Right cardiac atrium (tissue), 5 donors: ENCODE measurements around the gene LRP1. TPM values are rescaled to one million over a fixed set of nuclear protein-coding genes. Genes with fewer than 3 reads are reported as not detected.
A peak's percentile ranks its signal among the peaks of the same experiment; 100 is the strongest.

Experiments
- ATAC-seq, 2 donors: fragments of 200-7000 bp; cut with Tn5 transposase; one replicate each; pipeline versions ENCODE4 v1.8.0 to v1.9.1; 2020; ENCODE audit warnings: moderate library complexity in 2 of 2, mild to moderate bottlenecking in 1 of 2
- DNase-seq, 3 donors: peaks; one replicate each; pipeline ENCODE4 v3.0.0-alpha.2; 2020
- H3K27ac ChIP-seq: one replicate; pipeline ENCODE4 v1.5.1; 2013; ENCODE audit warnings: mild to moderate bottlenecking, low read length, control low read depth, moderate library complexity
- H3K27me3 ChIP-seq: one replicate; pipeline ENCODE4 v1.6.1; 2013; ENCODE audit not compliant: control insufficient read depth, insufficient read depth
- H3K4me1 ChIP-seq: one replicate; pipeline ENCODE4 v1.6.1; 2013; ENCODE audit warnings: low read length; ENCODE audit not compliant: control insufficient read depth, insufficient read depth
- H3K4me3 ChIP-seq: one replicate; pipeline ENCODE4 v1.5.1; 2013; ENCODE audit warnings: low read length, control low read depth
- H3K9me3 ChIP-seq: one replicate; pipeline ENCODE4 v1.6.1; 2013; ENCODE audit warnings: low read length; ENCODE audit not compliant: control insufficient read depth
- WGBS: extraction: QIAGEN DNeasy Blood & Tissue Kit; methylation state at CpG from one replicate; pipeline ENCODE4 v1.1.7; 2013; 5-methylcytosine and 5-hydroxymethylcytosine counted together
- intact Hi-C, 4 donors: fragments of 100-400 bp; cut with DNase I; formaldehyde crosslinking; loops; one replicate each; pipeline versions ENCODE4 v1.11.0 to v1.14.0; 2022 to 2023
- polyA plus RNA-seq: library from polyadenylated mRNA; stranded (reverse); fragments of 200-250 nt; gene quantifications from one replicate; pipeline ENCODE4 v1.2.3, GENCODE V29; 2013
- total RNA-seq, 4 donors: library from RNA; stranded (reverse); fragmentation: NEBNext Ultra II Directional; extraction: Animal tissue kit (Norgen Biotek cat#: 25700); gene quantifications; one replicate each; pipeline ENCODE4 v1.2.1, GENCODE V29; 2021
- donor health status: healthy with polysubstance abuse.
- donor health status: DM: no; HTN: yes; CAD: no.
- donor health status: DM: no; HTN: no; CAD: no.
- donor health status: DM: no; HTN: yes; CAD: no; lungs with severe emphysema.
- donor health status: DM: yes; HTN: yes; CAD: no.

LRP1 gene
- total and polyA plus RNA-seq, 5 donors: 55.0 to 181 (median 140) TPM

- Histone ChIP-seq H3K27me3 (no peaks in the 10 kb centered on the region), H3K9me3 (no peaks in the 10 kb centered on the region), H3K27ac (peak overlapping the region; percentile 40), H3K4me3 (no peak overlapping the region), H3K4me1 (peaks cover 4% of the 10 kb centered on the region)
- intact Hi-C loops: no loop called here
- DNase-seq: peak in 1 of 3 donors; percentile 60
- no peak for ATAC-seq
- 45% methylated on average over 15 of the region's 15 CpGs for WGBS
Observed at GRCh38 chr12:57094208-57095160, 33.8 kb upstream of the LRP1 start.

- intact Hi-C loops: no loop called here
- 82% methylated on average over 3 of the region's 3 CpGs for WGBS
Observed at GRCh38 chr12:57095440-57095839, 32.8 kb upstream of the LRP1 start.

GRCh38 chr12:57096099-57096572 lies 32.1 kb upstream of the LRP1 start:
- H3K4me3 ChIP-seq: no peak overlapping the region
- intact Hi-C loops: no loop called here
- ATAC-seq: no peak
- H3K27me3 ChIP-seq: no peaks in the 10 kb centered on the region
- no peaks in the 10 kb centered on the region for H3K9me3 ChIP-seq
- H3K4me1 ChIP-seq: peaks cover under 1% of the 10 kb centered on the region
- H3K27ac ChIP-seq: no peak overlapping the region
- DNase-seq: peak in 1 of 3 donors; percentile 40
- 80% methylated on average over 6 of the region's 6 CpGs for WGBS

More at GRCh38 chr12:57095440-57095839, 32.8 kb upstream of the LRP1 start:
- H3K4me3 ChIP-seq: no peak overlapping the region
- ATAC-seq (no peak), DNase-seq (peak in 1 of 3 donors; percentile 32)
- no peaks in the 10 kb centered on the region for H3K9me3 ChIP-seq
- no peaks in the 10 kb centered on the region for H3K27me3 ChIP-seq
- peaks cover 4% of the 10 kb centered on the region for H3K4me1 ChIP-seq
- no peak overlapping the region for H3K27ac ChIP-seq

- ATAC-seq (no peak), DNase-seq (peak in 1 of 3 donors; percentile 45)
- intact Hi-C loops: no loop called here
- no peaks in the 10 kb centered on the region for H3K4me1 ChIP-seq
- WGBS: 87% methylated on average over 8 of the region's 8 CpGs
- H3K27me3 ChIP-seq: no peaks in the 10 kb centered on the region
- H3K4me3 ChIP-seq: no peak overlapping the region
- no peak overlapping the region for H3K27ac ChIP-seq
- no peaks in the 10 kb centered on the region for H3K9me3 ChIP-seq
Observed at GRCh38 chr12:57096748-57097553, 31.3 kb upstream of the LRP1 start.

GRCh38 chr12:57097554-57097835 lies 30.8 kb upstream of the LRP1 start:
- ATAC-seq: no peak
- intact Hi-C loops: no loop called here
- Histone ChIP-seq H3K27ac (no peak overlapping the region), H3K9me3 (no peaks in the 10 kb centered on the region), H3K27me3 (no peaks in the 10 kb centered on the region), H3K4me3 (no peak overlapping the region), H3K4me1 (no peaks in the 10 kb centered on the region)
- DNase-seq: no peak
- WGBS: 89% methylated on average over 8 of the region's 8 CpGs

GRCh38 chr12:57098546-57098945 lies 29.7 kb upstream of the LRP1 start:
- intact Hi-C loops: no loop called here
- no peaks in the 10 kb centered on the region for H3K9me3 ChIP-seq
- no peak overlapping the region for H3K4me3 ChIP-seq
- H3K4me1 ChIP-seq: no peaks in the 10 kb centered on the region
- 79% methylated on average over 1 of the region's 1 CpG for WGBS
- no peak overlapping the region for H3K27ac ChIP-seq
- ATAC-seq (no peak), DNase-seq (no peak)
- H3K27me3 ChIP-seq: no peaks in the 10 kb centered on the region

GRCh38 chr12:57099047-57099714 lies 29.1 kb upstream of the LRP1 start:
- no peaks in the 10 kb centered on the region for H3K4me1 ChIP-seq
- no peak overlapping the region for H3K27ac ChIP-seq
- WGBS: 72% methylated on average over 11 of the region's 11 CpGs
- DNase-seq: no peak
- no peaks in the 10 kb centered on the region for H3K27me3 ChIP-seq
- no peaks in the 10 kb centered on the region for H3K9me3 ChIP-seq
- no peak for ATAC-seq
- intact Hi-C loops: no loop called here
- no peak overlapping the region for H3K4me3 ChIP-seq

- ATAC-seq: no peak
- intact Hi-C loops: no loop called here
- Histone ChIP-seq H3K27ac (no peak overlapping the region), H3K27me3 (no peaks in the 10 kb centered on the region), H3K9me3 (no peaks in the 10 kb centered on the region), H3K4me1 (no peaks in the 10 kb centered on the region), H3K4me3 (no peak overlapping the region)
- peak in 2 of 3 donors; percentile 21 to 38 for DNase-seq
- WGBS: 75% methylated on average over 12 of the region's 12 CpGs
Observed at GRCh38 chr12:57099766-57100165, 28.5 kb upstream of the LRP1 start.

- no peaks in the 10 kb centered on the region for H3K9me3 ChIP-seq
- peak in 2 of 3 donors; percentile 42 to 50 for DNase-seq
- no peak overlapping the region for H3K27ac ChIP-seq
- intact Hi-C loops: no loop called here
- H3K4me1 ChIP-seq: no peaks in the 10 kb centered on the region
- ATAC-seq: no peak
- H3K4me3 ChIP-seq: no peak overlapping the region
- H3K27me3 ChIP-seq: no peaks in the 10 kb centered on the region
- WGBS: 68% methylated on average over 15 of the region's 15 CpGs
Observed at GRCh38 chr12:57101892-57102695, 26.2 kb upstream of the LRP1 start.

GRCh38 chr12:57103856-57104255 lies 24.4 kb upstream of the LRP1 start:
- Histone ChIP-seq H3K4me3 (no peak overlapping the region), H3K27me3 (no peaks in the 10 kb centered on the region), H3K27ac (no peak overlapping the region), H3K4me1 (peaks cover 5% of the 10 kb centered on the region), H3K9me3 (no peaks in the 10 kb centered on the region)
- ATAC-seq: no peak
- intact Hi-C loops: no loop called here
- DNase-seq: no peak
- 88% methylated on average over 7 of the region's 7 CpGs for WGBS
